Transverse colon (tissue), 4 donors: ENCODE data around the gene ZNF821.

Experiments used
- EP300 ChIP-seq: sonication (generic); formaldehyde crosslinking; IDR thresholded peaks from one replicate; pipeline ENCODE4 v1.6.1; 2017; ENCODE audit warnings: antibody characterized with exemption, low read depth
- POLR2A ChIP-seq: fragments of 450-650 bp; IDR thresholded peaks from one replicate; pipeline ENCODE4 v1.6.1; 2016; ENCODE audit warnings: antibody characterized with exemption, mild to moderate bottlenecking, moderate library complexity
- POLR2AphosphoS5 ChIP-seq, 3 donors: sonication (generic); formaldehyde crosslinking; IDR thresholded peaks; one replicate each; pipeline ENCODE4 v1.6.1; 2016; ENCODE audit warnings: antibody characterized with exemption in 3 of 3
- TF ChIP-seq, protein P1 (sequence below), 5 experiments: fragments of 200-600 bp in 3 of 5; fragments of 450-650 bp in 2 of 5; sonication (generic) in 3 of 5; IDR thresholded peaks; 1 replicate in 2 of 5; 2 replicates in 3 of 5; pipeline ENCODE4 v1.5.1; 2016 to 2017; ENCODE audit warnings: antibody characterized with exemption in 5 of 5, inconsistent platforms in 3 of 5, mild to moderate bottlenecking in 2 of 5, moderate library complexity in 1 of 5

DNA sequence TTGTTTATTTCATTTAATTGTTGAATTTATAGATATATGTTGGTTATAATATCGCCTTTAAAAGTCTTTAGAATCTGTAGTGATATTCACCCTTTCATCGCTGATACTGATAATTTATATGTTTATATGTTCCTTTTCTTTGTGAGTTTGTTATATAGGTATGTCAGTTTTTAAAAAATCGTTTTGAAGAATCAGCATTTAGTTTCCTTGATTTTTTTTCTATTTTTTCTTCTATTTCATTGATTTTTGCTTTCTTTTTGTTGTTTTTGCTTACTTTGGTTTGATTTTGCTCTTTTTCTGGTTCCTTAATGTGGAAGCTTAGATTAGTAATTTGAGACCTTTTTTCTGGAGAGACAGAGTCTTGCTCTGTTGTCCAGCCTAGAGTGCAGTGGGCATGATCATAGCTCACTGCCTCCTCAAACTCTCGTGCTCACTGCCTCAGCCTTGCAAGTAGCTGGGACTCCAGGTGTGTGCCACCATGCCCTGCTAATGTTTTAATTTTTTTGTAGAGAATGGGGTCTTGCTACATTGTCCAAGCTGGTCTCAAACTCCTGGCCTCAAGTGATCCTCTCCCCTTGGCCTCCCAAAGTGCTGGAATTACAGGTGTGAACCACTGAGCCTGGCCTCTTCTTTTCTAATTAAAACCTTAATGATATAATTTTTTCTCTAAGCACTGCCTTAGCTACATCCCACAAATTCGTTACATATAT is 18.8 kb upstream of the ZNF821 start:
- TF ChIP-seq, protein P1, sequence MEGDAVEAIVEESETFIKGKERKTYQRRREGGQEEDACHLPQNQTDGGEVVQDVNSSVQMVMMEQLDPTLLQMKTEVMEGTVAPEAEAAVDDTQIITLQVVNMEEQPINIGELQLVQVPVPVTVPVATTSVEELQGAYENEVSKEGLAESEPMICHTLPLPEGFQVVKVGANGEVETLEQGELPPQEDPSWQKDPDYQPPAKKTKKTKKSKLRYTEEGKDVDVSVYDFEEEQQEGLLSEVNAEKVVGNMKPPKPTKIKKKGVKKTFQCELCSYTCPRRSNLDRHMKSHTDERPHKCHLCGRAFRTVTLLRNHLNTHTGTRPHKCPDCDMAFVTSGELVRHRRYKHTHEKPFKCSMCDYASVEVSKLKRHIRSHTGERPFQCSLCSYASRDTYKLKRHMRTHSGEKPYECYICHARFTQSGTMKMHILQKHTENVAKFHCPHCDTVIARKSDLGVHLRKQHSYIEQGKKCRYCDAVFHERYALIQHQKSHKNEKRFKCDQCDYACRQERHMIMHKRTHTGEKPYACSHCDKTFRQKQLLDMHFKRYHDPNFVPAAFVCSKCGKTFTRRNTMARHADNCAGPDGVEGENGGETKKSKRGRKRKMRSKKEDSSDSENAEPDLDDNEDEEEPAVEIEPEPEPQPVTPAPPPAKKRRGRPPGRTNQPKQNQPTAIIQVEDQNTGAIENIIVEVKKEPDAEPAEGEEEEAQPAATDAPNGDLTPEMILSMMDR (IDR thresholded peaks at IDR 0.05): no peak
- TF ChIP-seq POLR2AphosphoS5 (IDR thresholded peaks at IDR 0.05) (no peak), POLR2A (no peak), EP300 (no peak)
